ENCODE measurements around the gene HPDL.

GRCh38 chr1:45299296-45299695 is 27.4 kb upstream of the HPDL start:
- no peak for TF ChIP-seq ZNF274 (IDR thresholded peaks at IDR 0.05; ENCODE audit: low read depth, low read length)
- TF ChIP-seq SUZ12 (IDR thresholded peaks at IDR 0.05; ENCODE audit: extremely low read depth, insufficient read depth, insufficient read length): no peak
